DMS 273 treated with DMSO at 0.1 percent for 48 hours (cell line): Measurements from ENCODE around the gene CCL16.
"Not testable (repeated sequence)": the region's sequence is repeated elsewhere in the genome, so short reads cannot be mapped to it uniquely, and the experiment has no call there.

Source experiments
- DNase-seq: peaks from one replicate; lab custom pipeline; 2025; lab: John Stamatoyannopoulos, UW

Gene CCL16

GRCh38 chr17:35981246-35981645 is at the start of gene CCL16:
Gene CCL16 (minus strand): TSS chr17:35981497. CDS start chr17:35981420, 77 bp downstream.
- DNase-seq: no peak

- no peak for DNase-seq
Measured at GRCh38 chr17:36030956-36031355, 49.7 kb upstream of the CCL16 start.

GRCh38 chr17:36027761-36028160 is 46.5 kb upstream of the CCL16 start:
- DNase-seq: no peak

- no peak for DNase-seq
Measured at GRCh38 chr17:36024106-36024869, 43.0 kb upstream of the CCL16 start.

GRCh38 chr17:36019423-36019822 is 38.1 kb upstream of the CCL16 start:
- DNase-seq: no peak

GRCh38 chr17:36017799-36018198 is 36.5 kb upstream of the CCL16 start, which contains the start of gene CCL23:
Gene CCL23 (minus strand): TSS chr17:36017972. CDS start chr17:36017897, 75 bp downstream.
- no peak for DNase-seq

- DNase-seq: no peak
Measured at GRCh38 chr17:36016555-36016954, 35.3 kb upstream of the CCL16 start.

- not testable (repeated sequence) for DNase-seq
Measured at GRCh38 chr17:36015895-36016294, 34.6 kb upstream of the CCL16 start.

GRCh38 chr17:36014946-36015345 is 33.6 kb upstream of the CCL16 start:
- no peak for DNase-seq

GRCh38 chr17:36011201-36011600 is 29.9 kb upstream of the CCL16 start:
- DNase-seq: no peak

- DNase-seq: no peak
Measured at GRCh38 chr17:36008998-36009665, 27.8 kb upstream of the CCL16 start.

- DNase-seq: no peak
Measured at GRCh38 chr17:36004594-36005108, 23.4 kb upstream of the CCL16 start.

GRCh38 chr17:36002631-36003030 is 21.3 kb upstream of the CCL16 start:
- DNase-seq: no peak

GRCh38 chr17:36001862-36002603 is 20.7 kb upstream of the CCL16 start:
- DNase-seq: no peak

- no peak for DNase-seq
Measured at GRCh38 chr17:36001110-36001771, 19.9 kb upstream of the CCL16 start, which contains the start of gene CCL15. Gene CCL15 (minus strand): TSS chr17:36001553. CDS start chr17:36001492, 61 bp downstream.

- DNase-seq: no peak
Measured at GRCh38 chr17:36000732-36001109, 19.4 kb upstream of the CCL16 start.

GRCh38 chr17:35998756-35999155 is 17.5 kb upstream of the CCL16 start:
- no peak for DNase-seq

GRCh38 chr17:35998018-35998545 is 16.8 kb upstream of the CCL16 start:
- DNase-seq: no peak

GRCh38 chr17:35995346-35995745 is 14.0 kb upstream of the CCL16 start:
- not testable (repeated sequence) for DNase-seq

- no peak for DNase-seq
Measured at GRCh38 chr17:35991075-35991474, 9.8 kb upstream of the CCL16 start.

- DNase-seq: no peak
Measured at GRCh38 chr17:35988164-35988563, 6.9 kb upstream of the CCL16 start.

- no peak for DNase-seq
Measured at GRCh38 chr17:35986643-35987042, 5.3 kb upstream of the CCL16 start, which contains the start of gene CCL14. Gene CCL14 (minus strand): TSS chr17:35986729. CDS start chr17:35986649, 80 bp downstream.
